Progenitor cell of endocrine pancreas (in vitro differentiated cells): ENCODE data around the gene NRG2. TPM values are rescaled to one million over a fixed set of nuclear protein-coding genes. Genes with fewer than 3 reads are reported as not detected.
A peak's percentile ranks its signal among the peaks of the same experiment; 100 is the strongest.

ENCODE experiments used
- DNase-seq: peaks from one replicate; pipeline ENCODE4 v3.0.0; 2021; ENCODE audit warnings: low spot score; ENCODE audit not compliant: unreplicated experiment
- H3K27ac Mint-ChIP-seq: 2 replicates; pipeline ENCODE4 v1.8.0; 2021; ENCODE audit warnings: mild to moderate bottlenecking, moderate library complexity, mixed read lengths
- H3K27me3 Mint-ChIP-seq: 2 replicates; pipeline ENCODE4 v1.8.0; 2021; ENCODE audit warnings: mixed read lengths
- H3K36me3 Mint-ChIP-seq: 2 replicates; pipeline ENCODE4 v1.8.0; 2022; ENCODE audit warnings: mixed read lengths; ENCODE audit not compliant: insufficient read depth
- H3K4me1 Mint-ChIP-seq: 2 replicates; pipeline ENCODE4 v1.8.0; 2021; ENCODE audit warnings: low read depth, mixed read lengths
- H3K4me3 Mint-ChIP-seq: 2 replicates; pipeline ENCODE4 v1.8.0; 2021; ENCODE audit warnings: low read depth, mild to moderate bottlenecking, moderate library complexity, mixed read lengths
- H3K9me3 Mint-ChIP-seq: 2 replicates; pipeline ENCODE4 v1.8.0; 2021; ENCODE audit warnings: low read depth, mixed read lengths
- CTCF ChIP-seq: fragments of 200-600 bp; sonication (generic); IDR thresholded peaks from one replicate; pipeline ENCODE4 v1.5.0; 2021; ENCODE audit warnings: antibody characterized with exemption, mild to moderate bottlenecking; ENCODE audit not compliant: unreplicated experiment
- total RNA-seq: library from RNA; stranded (reverse); gene quantifications from 2 replicates; pipeline ENCODE4 v1.2.1, GENCODE V29; 2021

NRG2 gene
- total RNA-seq, 1 donor from 2014 or later: 5.5 TPM

- Mint-ChIP-seq H3K27ac (no peak overlapping the region), H3K4me1 (no peaks in the 10 kb centered on the region), H3K27me3 (peaks cover 40% of the 10 kb centered on the region), H3K36me3 (no peaks in the 10 kb centered on the region), H3K4me3 (no peak overlapping the region), H3K9me3 (no peaks in the 10 kb centered on the region)
- DNase-seq: no peak
- TF ChIP-seq CTCF: no peak
These were observed 192.6 kb downstream of the NRG2 start for GRCh38 chr5:139850423-139851016.

- Mint-ChIP-seq H3K4me1 (no peaks in the 10 kb centered on the region), H3K27me3 (peaks cover 46% of the 10 kb centered on the region), H3K36me3 (no peaks in the 10 kb centered on the region), H3K4me3 (peak overlapping the region; percentile 66), H3K9me3 (no peaks in the 10 kb centered on the region), H3K27ac (peak overlapping the region; percentile 12)
- no peak for TF ChIP-seq CTCF
- no peak for DNase-seq
These were observed 193.2 kb downstream of the NRG2 start for GRCh38 chr5:139849942-139850341.

GRCh38 chr5:139849501-139849900, 193.6 kb downstream of the NRG2 start:
- peak overlapping the region; percentile 66 for H3K4me3 Mint-ChIP-seq
- no peaks in the 10 kb centered on the region for H3K4me1 Mint-ChIP-seq
- peaks cover 51% of the 10 kb centered on the region for H3K27me3 Mint-ChIP-seq
- H3K27ac Mint-ChIP-seq: peak overlapping the region; percentile 12
- H3K9me3 Mint-ChIP-seq: no peaks in the 10 kb centered on the region
- TF ChIP-seq CTCF: no peak
- no peak for DNase-seq
- H3K36me3 Mint-ChIP-seq: no peaks in the 10 kb centered on the region

GRCh38 chr5:139848508-139849100, 194.5 kb downstream of the NRG2 start:
- Mint-ChIP-seq H3K27me3 (peaks cover 55% of the 10 kb centered on the region), H3K4me1 (no peaks in the 10 kb centered on the region), H3K27ac (no peak overlapping the region), H3K9me3 (no peaks in the 10 kb centered on the region), H3K4me3 (peak overlapping the region; percentile 69), H3K36me3 (no peaks in the 10 kb centered on the region)
- TF ChIP-seq CTCF: no peak
- no peak for DNase-seq

GRCh38 chr5:139847790-139848507, 195.2 kb downstream of the NRG2 start:
- no peaks in the 10 kb centered on the region for H3K36me3 Mint-ChIP-seq
- peak; percentile 39 for DNase-seq
- peak overlapping the region; percentile 46 for H3K4me3 Mint-ChIP-seq
- H3K27me3 Mint-ChIP-seq: peaks cover 60% of the 10 kb centered on the region
- no peaks in the 10 kb centered on the region for H3K9me3 Mint-ChIP-seq
- no peaks in the 10 kb centered on the region for H3K4me1 Mint-ChIP-seq
- no peak for TF ChIP-seq CTCF
- H3K27ac Mint-ChIP-seq: no peak overlapping the region
